Neutrophil (primary cell): Measurements from ENCODE around the gene KPNA4.

Source experiments
- H3K27ac ChIP-seq: fragments of 200-600 bp; sonication (generic); 2 replicates; pipeline ENCODE4 v1.5.1; 2016; ENCODE audit warnings: mild to moderate bottlenecking, moderate library complexity
- H3K27me3 ChIP-seq: fragments of 200-600 bp; sonication (generic); 2 replicates; pipeline ENCODE4 v1.6.0; 2016; ENCODE audit warnings: mild to moderate bottlenecking
- H3K36me3 ChIP-seq: fragments of 200-600 bp; sonication (generic); 2 replicates; pipeline ENCODE4 v1.5.1; 2017
- H3K4me1 ChIP-seq, 2 experiments: fragments of 200-600 bp in 1 of 2; sonication (generic) in 1 of 2; 1 replicate in 1 of 2; 2 replicates in 1 of 2; pipeline versions ENCODE4 v1.5.1 to v1.6.1; 2013 to 2016; ENCODE audit warnings: low read depth in 1 of 2, low read length in 1 of 2, mild to moderate bottlenecking in 1 of 2, moderate library complexity in 1 of 2; ENCODE audit not compliant: control insufficient read depth in 1 of 2, insufficient read depth in 1 of 2
- H3K4me3 ChIP-seq, 2 experiments: fragments of 200-600 bp in 1 of 2; sonication (generic) in 1 of 2; 1 replicate in 1 of 2; 2 replicates in 1 of 2; pipeline ENCODE4 v1.5.1; 2013 to 2016; ENCODE audit warnings: low read depth in 1 of 2, low read length in 1 of 2, mild to moderate bottlenecking in 1 of 2, moderate library complexity in 1 of 2
- H3K9me3 ChIP-seq: fragments of 200-600 bp; sonication (generic); 2 replicates; pipeline ENCODE4 v1.5.1; 2016
- TF ChIP-seq, protein P1 (sequence below): fragments of 200-600 bp; sonication (generic); IDR thresholded peaks from 2 replicates; pipeline ENCODE4 v1.5.1; 2016; ENCODE audit warnings: antibody characterized with exemption

KPNA4 gene

DNA sequence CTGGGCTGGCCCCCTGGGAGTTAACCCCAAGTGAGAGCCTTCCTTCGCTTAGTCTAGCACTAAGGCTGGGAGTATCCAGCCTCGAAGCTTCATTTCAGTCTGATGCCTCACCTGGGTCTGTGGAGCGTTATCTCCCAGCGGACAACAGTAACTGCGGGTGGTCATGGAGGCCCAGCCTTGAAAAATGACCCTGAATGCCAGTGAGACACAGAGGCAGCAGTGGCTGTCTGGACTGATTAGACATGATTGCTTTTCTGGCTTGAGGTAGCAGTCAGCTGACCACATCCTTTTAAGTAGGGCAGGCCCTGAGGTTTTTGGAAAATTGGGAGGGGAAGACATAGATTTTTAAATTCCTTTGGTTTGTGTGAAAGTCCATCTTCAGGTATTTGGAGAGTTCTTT lies 87.6 kb downstream of the KPNA4 start:
- H3K27ac ChIP-seq: no peak overlapping the region

DNA sequence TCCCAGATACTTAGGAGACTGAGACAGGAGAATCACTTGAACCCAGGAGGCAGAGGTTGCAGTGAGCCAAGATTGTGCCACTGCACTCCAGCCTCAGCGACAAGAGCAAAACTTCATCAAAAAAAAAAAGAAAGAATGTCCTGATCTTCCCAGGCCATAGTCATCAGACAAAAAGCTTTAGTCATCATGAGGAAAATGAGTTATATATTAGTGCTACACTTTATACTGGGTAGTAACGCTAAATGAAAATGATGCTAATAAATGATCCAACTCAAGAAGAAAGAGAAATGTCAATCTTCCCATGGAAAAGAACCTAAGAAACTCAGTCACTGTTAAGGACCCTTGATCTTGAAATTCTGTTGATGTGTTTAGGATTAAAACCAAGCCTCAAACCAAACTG lies 89.5 kb downstream of the KPNA4 start:
- no peaks in the 10 kb centered on the region for H3K9me3 ChIP-seq
- H3K27me3 ChIP-seq: no peaks in the 10 kb centered on the region
- no peaks in the 10 kb centered on the region for H3K4me1 ChIP-seq
- no peaks in the 10 kb centered on the region for H3K36me3 ChIP-seq
- H3K27ac ChIP-seq: no peak overlapping the region
- TF ChIP-seq, protein P1, sequence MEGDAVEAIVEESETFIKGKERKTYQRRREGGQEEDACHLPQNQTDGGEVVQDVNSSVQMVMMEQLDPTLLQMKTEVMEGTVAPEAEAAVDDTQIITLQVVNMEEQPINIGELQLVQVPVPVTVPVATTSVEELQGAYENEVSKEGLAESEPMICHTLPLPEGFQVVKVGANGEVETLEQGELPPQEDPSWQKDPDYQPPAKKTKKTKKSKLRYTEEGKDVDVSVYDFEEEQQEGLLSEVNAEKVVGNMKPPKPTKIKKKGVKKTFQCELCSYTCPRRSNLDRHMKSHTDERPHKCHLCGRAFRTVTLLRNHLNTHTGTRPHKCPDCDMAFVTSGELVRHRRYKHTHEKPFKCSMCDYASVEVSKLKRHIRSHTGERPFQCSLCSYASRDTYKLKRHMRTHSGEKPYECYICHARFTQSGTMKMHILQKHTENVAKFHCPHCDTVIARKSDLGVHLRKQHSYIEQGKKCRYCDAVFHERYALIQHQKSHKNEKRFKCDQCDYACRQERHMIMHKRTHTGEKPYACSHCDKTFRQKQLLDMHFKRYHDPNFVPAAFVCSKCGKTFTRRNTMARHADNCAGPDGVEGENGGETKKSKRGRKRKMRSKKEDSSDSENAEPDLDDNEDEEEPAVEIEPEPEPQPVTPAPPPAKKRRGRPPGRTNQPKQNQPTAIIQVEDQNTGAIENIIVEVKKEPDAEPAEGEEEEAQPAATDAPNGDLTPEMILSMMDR: no peak
- no peak overlapping the region for H3K4me3 ChIP-seq

More for the DNA sequence above, 87.6 kb downstream of the KPNA4 start:
- Histone ChIP-seq H3K36me3 (no peaks in the 10 kb centered on the region), H3K4me3 (no peak overlapping the region), H3K27me3 (no peaks in the 10 kb centered on the region), H3K9me3 (no peaks in the 10 kb centered on the region), H3K4me1 (no peaks in the 10 kb centered on the region)
- TF ChIP-seq, protein P1: no peak

DNA sequence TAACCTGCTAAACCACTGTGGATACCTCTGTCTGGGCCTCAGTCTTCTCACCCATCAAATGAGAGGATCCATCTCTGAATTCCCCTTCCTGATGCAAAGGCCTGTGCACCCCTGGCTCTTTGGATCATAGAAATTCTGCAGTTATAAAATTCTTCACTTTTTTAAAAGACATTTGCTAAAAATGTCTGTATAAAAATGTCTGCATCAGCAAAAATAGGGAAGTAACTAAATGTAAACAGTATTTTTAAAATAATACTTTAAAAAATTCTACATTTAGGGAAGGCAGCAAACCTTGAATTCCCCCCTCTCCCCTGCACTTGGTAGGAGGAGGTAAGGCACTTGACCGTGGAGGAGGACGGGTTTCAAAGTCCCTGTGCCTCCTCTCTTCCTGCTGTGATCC lies 90.2 kb downstream of the KPNA4 start:
- H3K27ac ChIP-seq: no peak overlapping the region
- no peaks in the 10 kb centered on the region for H3K4me1 ChIP-seq
- TF ChIP-seq, protein P1: no peak
- peaks cover 7% of the 10 kb centered on the region for H3K9me3 ChIP-seq
- H3K36me3 ChIP-seq: no peaks in the 10 kb centered on the region
- no peaks in the 10 kb centered on the region for H3K27me3 ChIP-seq
- no peak overlapping the region for H3K4me3 ChIP-seq

DNA sequence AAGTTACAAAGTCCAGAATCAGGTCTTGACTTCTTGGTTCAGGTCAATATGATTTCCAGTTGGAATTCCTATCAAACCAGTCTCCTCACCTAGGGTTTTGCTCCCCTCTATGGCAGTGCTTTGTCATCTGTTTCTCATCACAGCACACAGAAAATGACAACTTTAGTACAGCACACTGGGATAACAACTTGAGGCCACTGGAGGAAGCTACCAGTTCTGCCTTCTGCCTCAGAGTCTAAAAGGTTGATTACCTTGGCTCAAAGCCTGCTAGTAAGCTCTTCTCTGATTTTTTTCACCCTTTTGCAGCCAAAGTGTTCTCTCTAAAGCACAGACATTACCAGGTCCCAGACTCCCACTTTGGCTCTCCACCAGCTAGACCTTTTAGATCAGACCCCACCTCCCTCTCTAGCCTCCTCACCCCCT lies 90.9 kb downstream of the KPNA4 start:
- TF ChIP-seq, protein P1: no peak
- H3K9me3 ChIP-seq: peaks cover 7% of the 10 kb centered on the region
- H3K27ac ChIP-seq: no peak overlapping the region
- no peaks in the 10 kb centered on the region for H3K4me1 ChIP-seq
- H3K27me3 ChIP-seq: no peaks in the 10 kb centered on the region
- no peak overlapping the region for H3K4me3 ChIP-seq
- no peaks in the 10 kb centered on the region for H3K36me3 ChIP-seq

DNA sequence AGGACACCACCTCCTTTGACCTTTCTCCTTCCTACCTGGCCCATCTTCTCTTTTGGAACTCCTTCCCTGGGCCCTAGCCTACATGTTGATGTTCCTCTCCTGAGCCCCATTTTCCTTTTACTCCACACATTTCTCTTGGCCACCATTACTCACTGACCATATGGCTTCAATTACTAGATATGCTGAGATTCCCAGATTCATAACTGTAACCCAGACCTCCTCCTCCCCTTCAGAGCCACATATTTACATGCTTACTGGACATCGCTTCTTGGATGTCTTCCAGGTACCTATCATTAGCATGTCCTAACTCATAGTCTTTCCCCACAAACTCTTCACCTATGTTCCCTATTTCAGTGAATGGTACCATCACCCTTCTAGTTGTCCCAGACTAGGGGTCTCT lies 91.4 kb downstream of the KPNA4 start:
- H3K27me3 ChIP-seq: no peaks in the 10 kb centered on the region
- no peaks in the 10 kb centered on the region for H3K4me1 ChIP-seq
- no peaks in the 10 kb centered on the region for H3K36me3 ChIP-seq
- no peak overlapping the region for H3K4me3 ChIP-seq
- peaks cover 7% of the 10 kb centered on the region for H3K9me3 ChIP-seq
- no peak overlapping the region for H3K27ac ChIP-seq
- TF ChIP-seq, protein P1: no peak

DNA sequence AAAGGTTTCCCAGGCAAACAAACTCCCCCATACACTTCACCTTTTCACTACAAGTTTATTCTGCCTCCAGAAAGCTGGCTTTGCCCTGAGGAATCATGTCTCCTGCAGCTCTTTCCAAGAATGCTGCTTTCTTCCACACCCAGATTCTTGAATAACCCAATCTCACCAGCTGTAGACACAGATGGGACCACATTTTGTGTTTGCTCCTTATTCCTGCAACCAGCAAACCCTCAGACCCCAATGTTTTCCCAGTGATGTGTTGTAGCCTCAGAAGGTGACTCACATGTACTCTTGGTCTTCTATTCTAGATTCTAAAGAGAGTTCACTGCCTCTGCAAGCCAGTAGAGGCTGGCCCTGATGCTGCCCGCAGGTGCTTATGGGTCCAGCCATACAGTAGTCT lies 92.2 kb downstream of the KPNA4 start:
- H3K36me3 ChIP-seq: no peaks in the 10 kb centered on the region
- H3K27me3 ChIP-seq: no peaks in the 10 kb centered on the region
- H3K4me1 ChIP-seq: no peaks in the 10 kb centered on the region
- TF ChIP-seq, protein P1: no peak
- peaks cover 7% of the 10 kb centered on the region for H3K9me3 ChIP-seq
- no peak overlapping the region for H3K27ac ChIP-seq
- H3K4me3 ChIP-seq: no peak overlapping the region
